CD4-positive, alpha-beta T cell treated with Interleukin-6 for 4 hours (primary cell): ENCODE measurements around the gene CEP97.
"Not testable (repeated sequence)": the region's sequence is repeated elsewhere in the genome, so short reads cannot be mapped to it uniquely, and the experiment has no call there.

Experiments
- DNase-seq: peaks from one replicate; pipeline ENCODE4 v3.0.0-alpha.2; 2020; ENCODE audit warnings: mixed read lengths

Gene CEP97

DNA sequence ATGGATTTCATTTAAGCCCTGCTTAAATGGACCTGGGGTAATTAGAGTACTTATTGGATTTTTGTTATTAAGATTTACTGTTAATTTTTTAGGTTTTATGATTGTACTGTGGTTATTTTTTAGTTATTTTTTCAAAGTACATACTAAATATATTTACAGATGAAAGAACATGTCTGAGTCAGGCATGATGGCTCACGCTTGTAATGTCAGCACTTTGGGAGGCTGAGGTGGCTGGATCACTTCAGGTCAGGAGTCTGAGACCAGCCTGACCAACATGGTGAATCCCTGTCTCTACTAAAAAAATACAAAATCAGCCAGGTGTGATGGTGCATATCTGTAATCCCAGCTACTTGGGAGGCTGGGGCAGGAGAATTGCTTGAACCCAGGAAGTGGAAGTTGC lies 21.7 kb upstream of the CEP97 start:
- no peak for DNase-seq

DNA sequence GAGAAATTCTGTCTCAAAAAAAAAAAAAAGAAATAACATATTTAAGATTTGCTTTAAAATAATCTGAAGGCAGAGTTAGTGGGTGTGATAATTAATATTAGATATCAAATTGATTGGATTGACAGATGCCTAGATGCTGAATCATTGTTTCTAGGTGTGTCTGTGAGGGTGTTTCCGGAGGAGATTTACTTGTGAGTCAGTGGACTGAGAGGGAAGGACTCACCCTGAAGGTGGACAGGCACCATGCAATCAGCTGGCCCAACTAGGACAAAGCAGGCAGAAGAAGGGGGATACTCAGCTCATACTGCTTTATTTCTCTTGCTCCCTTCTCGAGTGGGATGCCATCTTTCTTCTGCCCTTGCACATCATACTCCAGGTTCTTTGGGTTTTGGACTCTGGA lies 21.2 kb upstream of the CEP97 start:
- DNase-seq, result no peak

DNA sequence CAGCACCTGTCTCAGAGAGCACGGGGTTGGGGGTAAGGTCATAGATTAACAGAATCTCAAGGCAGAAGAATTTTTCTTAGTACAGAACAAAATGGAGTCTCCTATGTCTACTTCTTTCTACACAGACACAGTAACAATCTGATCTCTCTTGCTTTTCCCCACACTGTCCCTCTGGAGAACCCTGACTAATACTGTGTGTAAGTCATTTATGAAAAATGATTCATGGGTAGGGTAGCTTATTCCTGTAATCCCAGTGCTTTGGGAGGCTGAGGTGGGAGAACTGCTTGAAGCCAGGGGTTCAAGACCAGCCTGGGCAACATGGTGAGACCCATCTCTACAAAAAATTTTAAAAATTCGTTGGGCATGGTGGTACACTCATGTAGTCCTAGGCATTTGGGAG lies 19.8 kb upstream of the CEP97 start:
- DNase-seq, result not testable (repeated sequence)

DNA sequence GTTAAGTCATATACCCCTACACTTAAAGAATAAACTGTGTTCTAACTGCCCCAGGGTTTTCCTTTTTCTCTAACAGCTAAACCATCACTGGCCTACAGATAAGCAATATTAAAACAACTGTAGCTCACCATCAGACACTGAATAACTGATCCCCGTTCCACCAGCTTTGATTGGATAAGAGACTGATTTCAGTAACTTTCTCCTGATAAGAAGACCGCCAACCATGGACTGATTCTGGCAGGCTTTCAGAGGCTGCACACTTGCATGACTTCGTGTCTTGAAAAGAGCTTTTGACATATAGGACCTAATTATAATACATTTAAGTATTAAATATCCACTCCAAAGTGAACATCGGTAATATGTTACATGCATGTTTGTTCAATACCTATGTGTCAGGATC lies 15.3 kb upstream of the CEP97 start:
- DNase-seq, result no peak

DNA sequence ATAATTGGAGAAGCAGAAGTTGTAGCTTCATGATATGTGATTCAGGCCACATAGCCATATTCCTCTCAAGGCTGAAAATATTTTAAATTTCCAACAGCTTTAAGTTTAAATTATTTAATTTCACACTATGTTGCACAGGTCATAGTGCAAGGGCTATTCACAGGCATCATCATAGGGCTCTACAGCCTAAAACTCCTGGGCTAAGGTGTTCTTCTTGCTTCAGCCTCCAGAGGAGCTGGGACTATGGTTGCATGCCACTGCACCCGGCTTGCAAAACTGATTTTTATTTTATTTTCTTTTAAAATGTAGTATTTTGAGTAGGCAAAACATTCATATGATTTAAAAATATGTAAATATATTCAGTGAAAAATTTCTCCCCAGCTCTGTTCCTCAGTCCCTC lies 6.0 kb upstream of the CEP97 start:
- DNase-seq, result no peak

DNA sequence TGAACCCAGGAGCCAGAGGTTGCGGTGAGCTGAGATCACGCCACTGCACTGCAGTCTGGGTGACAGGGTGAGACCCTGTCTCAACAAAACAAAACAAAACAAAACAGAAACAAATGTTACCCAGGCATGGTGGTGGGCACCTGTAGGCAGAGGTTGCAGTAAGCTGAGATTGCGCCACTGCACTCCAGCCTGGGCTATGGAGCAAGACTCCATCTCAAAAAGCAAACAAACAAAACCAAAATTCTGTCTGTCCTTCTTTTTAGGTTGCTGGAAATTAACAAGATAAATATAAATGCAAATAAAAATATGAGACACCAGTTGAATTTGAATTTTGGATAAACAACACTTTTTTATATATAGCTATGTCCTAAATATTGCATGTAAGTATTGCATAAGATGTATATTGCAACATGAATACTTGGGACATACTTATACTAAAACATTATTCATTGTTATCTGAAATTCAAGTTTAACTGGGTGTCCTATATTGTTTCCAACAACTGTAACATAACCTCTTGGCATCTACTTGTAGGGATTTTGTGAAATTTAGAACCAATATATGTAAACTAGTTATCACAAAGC lies 4.7 kb upstream of the CEP97 start:
- DNase-seq, result no peak

DNA sequence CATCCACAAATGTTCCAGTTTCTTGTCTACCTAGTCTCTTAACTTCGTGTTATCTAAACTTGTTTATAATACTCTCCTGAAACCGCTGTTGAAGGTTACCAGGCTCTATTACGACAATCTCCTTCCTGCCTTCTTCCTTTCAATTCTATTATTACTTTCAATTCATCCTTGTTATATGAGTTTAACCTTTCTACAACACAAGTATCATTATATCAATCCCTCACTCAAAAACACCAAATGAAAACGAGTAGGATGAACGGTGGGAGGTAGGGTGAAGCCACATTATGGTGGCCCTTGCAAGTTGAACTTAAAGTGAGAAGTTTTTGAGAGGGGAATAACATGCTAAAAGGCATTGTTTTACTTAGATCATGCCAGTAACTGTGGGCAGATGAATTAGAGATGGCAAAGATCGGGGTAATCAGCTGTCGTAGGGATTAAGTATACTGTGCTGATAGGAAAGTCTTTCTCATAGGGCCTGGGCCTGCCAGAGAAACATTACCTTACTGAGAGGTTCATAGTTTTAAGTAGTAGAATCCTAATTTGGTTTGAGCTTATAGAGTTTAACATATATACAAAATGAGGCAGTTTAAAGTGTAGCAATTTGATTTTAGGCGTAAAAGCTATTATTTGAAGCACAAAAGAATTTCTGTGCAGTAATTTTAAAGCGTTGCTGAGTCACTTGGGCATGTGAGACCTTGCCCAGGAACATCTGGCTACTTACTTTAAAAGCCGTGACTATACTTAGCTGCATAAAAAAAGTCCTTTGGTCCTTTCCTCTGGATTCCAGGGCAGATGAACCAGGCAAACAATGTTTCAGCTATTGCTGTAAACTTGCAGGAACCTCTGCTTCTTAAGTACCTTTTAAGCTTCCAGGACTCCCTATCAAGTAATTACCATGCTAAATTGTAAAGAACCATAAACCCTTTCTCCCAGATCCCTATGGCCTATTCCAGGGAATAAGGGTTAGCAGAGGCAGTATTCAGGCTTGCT lies 3.3 kb upstream of the CEP97 start:
- no peak for DNase-seq

DNA sequence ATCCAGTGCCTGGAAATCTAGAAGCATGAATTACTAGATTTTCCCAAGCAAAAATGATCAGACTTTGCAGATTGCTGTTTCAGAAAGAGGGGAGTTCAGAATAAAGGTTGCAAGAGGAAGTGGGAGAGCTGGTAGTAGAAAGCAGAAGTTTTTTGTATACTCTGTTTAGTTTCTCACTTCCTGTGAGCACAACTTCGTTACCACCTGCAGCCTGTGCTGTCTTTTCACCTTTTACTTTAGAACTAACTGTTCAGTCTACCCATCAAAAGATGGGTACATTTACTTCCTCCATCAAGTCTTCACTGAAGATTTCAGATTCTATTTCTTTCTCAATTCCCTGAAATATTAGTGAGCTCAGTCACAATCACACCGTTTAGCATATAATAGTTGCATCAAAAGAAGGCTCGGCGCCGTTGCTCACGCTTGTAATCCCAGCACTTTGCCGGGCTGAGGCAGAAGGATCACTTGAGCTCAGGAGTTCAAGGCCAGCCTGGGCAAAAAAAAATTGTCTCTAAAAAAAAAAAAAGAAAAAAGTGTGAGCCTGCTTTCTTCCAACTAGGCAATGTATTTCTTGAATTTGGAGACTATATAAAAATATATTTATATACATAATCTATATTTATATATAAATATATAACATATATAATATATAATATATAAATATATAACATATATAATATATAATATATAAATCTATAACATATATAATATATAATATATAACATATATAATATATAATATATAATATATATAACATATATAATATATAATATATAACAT lies 1.8 kb upstream of the CEP97 start:
- peak; percentile 34 for DNase-seq

DNA sequence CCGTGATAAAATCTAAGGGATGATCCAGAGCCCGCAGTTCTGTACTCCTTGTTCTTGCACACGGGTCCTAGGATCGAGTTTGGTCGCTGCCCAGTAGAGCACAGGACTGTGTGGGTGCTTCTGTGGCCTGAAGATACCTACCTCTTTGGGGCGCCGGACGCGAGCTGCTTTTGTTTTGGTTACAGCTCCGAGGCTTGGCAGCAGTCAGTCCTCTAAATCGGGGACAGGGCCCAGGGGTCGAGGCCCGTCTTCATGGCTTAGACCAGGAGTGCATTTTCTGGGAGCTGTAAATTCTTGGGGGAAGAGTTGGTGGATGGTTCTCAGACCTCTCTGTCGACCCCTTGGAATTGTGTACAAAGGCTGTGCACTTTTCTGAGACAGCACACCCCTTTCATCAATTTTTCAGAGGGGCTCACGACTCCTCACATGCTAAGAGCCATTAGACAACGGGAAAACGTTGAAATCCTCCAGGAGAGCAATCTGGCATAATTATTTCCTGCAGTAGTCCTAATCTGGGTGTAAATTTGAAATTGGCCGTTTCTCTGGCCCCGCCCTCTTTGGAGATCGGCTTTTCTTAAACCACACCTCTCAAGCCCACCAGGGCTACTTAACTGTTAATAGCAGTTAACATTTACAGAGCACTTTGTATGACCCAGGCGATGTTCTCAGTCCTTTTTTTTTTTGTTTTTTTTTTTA lies 928 bp downstream of the CEP97 start:
- peak; percentile 39 for DNase-seq

DNA sequence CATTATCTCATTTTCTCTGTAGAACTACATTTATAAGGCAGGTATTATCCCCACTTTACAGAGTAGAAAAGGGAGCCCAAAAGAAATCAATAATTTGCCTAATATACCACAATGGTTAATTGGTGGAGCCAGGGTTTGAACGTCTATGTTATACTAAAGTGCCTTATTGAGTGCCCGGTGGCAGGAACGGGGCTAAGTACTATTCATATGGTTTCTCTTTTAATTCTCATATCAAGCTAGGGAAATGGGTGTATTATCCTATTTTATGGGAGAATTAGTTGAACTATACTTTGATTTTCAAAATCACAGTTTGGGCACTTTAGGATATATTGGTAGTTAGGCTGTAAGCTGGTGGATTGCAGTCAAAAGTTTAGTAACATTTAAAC lies 1.5 kb downstream of the CEP97 start:
- DNase-seq, result no peak

DNA sequence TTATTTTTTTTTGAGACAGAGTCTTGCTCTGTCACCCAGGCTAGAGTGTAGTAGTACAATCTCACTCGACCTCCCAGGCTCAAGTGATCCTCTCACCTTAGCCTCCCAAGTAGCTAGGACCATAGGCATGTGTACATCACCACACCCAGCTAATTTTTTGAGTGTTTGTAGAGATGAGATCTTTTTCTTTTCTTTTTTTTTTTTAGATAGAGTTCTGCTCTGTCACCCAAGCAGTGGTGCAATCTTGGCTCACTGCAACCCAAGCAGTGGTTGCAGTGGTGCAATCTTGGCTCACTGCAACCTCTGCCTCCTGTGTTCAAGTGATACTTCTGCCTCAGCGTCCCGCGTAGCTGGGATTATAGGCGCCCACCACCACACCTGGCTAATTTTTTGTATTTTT lies 5.2 kb downstream of the CEP97 start:
- DNase-seq, result no peak

DNA sequence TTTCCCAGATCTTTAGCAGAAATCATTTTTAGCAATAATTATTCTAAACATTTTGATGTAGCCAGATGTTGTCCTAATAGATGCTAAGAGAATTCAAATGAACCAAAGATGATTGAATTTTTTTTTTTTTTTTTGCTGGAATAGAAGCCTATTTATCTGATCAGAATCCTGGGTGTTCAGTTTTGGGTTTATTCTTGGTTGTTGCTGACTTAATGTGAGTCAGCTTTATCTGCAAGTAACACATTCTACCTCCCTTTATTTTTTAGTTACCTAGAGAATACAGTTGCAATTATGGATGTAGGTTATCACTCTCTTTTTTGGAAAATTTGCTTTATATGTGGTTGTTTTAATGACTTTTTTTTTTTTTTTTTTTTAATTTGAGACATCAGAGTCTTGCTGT lies 6.4 kb downstream of the CEP97 start:
- DNase-seq, result no peak

DNA sequence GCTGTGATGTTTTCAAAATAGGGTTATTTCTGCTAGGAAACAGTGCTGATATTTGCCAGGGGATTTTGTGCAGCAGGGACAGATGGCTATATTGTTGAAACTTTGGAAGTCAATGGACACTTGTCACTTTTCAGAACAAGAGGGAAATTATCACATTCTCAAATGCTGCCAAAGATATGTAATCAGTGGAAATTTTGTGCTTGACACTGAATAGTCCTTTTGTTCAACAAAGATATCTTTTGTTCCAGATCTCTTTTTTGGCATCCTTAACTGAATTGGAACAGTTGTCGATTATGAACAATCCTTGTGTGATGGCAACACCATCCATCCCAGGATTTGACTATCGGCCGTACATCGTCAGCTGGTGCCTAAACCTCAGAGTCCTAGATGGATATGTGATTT lies 7.8 kb downstream of the CEP97 start:
- no peak for DNase-seq

DNA sequence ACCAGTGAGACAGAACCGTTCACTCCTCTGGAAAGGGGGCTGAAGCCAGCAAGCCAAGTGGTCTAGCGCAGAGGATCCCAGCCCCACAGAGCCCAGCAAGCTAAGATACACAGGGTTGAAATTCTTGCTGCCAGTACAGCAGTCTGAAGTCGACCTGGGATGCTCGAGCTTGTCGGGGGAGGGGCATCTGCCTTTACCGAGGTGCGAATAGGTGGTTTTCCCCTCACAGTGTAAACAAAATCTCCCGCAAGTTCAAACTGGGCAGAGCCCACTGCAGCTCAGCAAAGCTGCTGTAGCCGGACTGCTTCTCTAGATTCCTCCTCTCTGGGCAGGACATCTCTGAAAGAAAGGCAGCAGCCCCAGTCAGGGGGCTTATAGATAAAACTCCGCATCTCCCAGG lies 11.4 kb downstream of the CEP97 start:
- no peak for DNase-seq

DNA sequence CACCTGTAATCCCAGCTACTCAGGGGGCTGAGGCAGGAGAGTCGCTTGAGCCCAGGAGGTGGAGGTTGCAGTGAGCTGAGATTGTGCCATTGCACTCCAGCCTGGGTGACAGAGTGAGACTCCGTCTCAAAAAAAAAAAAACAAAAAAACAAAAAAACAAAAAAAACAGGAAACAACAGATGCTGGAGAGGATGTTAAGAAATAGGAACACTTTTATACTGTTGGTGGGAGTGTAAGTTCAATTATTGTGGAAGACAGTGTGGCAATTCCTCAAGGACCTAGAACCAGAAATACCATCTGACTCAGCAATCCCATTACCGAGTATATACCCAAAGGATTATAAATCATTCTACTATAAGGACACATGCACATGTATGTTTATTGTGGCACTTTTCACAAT lies 17.5 kb downstream of the CEP97 start:
- not testable (repeated sequence) for DNase-seq

DNA sequence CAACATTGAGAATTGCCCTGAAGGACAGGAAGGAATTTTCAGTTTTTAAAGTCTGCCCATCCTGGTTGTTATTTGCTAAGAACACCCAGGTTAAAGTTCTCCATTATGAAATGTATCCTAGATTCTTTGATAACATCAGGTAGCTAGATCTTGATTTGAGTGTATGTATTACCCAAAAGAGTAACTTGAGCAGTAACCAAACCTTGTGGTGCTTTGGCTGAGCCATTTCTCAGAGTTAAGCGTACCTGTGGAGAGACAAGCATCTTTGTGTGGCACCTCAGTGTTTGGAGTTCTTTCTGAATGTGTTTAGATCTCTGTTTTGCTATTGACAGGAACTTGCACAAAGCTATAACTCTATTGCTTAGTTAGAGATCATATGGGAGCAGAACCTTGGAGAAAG lies 20.4 kb downstream of the CEP97 start:
- no peak for DNase-seq

DNA sequence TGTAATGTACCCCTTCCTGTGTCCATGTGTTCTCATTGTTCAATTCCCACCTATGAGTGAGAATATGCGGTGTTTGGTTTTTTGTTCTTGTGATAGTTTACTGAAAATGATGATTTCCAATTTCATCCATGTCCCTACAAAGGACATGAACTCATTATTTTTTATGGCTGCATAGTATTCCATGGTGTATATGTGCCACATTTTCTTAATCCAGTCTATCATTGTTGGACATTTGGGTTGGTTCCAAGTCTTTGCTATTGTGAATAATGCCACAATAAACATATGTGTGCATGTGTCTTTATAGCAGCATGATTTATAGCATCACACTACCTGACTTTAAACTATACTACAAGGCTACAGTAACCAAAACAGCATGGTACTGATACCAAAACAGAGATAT lies 21.5 kb downstream of the CEP97 start:
- DNase-seq, result not testable (repeated sequence)

DNA sequence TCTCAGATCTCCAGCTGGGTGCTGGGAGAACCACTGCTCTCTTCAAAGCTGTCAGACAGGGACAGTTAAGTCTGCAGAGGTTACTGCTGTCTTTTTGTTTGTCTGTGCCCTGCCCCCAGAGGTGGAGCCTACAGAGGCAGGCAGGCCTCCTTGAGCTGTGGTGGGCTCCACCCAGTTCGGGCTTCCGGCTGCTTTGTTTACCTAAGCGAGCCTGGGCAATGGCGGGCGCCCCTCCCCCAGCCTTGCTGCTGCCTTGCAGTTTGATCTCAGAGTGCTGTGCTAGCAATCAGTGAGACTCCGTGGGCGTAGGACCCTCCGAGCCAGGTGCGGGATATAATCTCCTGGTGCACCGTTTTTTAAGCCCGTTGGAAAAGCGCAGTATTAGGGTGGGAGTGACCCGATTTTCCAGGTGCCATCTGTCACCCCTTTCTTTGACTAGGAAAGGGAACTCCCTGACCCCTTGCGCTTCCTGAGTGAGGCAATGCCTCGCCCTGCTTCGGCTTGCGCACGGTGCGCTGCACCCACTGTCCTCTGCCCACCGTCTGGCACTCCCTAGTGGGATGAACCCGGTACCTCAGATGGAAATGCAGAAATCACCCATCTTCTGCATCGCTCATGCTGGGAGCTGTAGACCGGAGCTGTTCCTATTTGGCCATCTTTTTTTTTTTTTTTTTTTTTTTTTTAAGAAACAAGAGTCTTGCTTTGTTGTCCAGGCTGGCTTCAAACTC lies 29.1 kb downstream of the CEP97 start:
- not testable (repeated sequence) for DNase-seq

DNA sequence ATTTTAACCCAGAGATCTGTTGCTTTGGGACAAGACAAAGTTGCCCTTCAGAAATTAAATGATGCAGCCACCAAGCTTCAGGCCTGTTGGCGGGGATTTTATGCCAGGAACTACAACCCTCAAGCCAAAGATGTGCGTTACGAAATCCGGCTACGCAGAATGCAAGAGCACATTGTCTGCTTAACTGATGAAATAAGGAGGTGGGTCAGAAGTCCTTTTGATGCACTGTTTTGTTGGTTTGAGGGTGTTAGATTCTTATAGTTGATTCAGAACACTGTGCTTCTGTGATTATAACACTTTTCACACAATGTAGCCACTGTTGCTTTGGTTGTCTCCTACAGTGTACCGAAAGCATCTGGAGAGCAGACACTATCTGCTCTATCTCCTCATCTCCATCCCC lies 33.8 kb downstream of the CEP97 start:
- DNase-seq, result no peak

DNA sequence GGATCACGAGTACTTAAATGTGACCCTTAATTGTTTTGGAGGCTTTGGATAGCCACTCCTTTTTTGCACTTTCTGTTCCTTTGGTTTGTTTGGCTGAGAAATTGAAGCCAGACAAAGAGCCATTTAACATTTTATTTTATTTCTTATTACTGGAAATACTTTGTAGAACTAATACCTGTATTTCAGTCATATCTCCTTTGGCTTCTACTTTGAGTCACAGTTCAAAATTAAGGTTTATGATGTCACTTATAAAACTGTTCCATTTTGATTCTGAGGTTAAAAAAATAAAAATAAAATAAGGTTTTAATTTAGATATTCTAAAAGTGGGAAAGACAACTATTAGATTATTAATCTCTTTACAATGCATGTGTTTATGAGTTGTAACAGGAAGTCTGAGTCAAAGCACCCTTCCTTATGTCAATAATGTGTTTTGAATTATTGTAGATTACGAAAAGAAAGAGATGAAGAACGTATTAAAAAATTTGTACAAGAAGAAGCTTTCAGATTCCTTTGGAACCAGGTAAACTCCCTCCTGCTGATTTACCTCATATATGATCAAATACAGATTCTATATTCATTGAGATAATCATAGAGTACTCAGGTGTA lies 37.7 kb downstream of the CEP97 start:
- DNase-seq, result no peak

DNA sequence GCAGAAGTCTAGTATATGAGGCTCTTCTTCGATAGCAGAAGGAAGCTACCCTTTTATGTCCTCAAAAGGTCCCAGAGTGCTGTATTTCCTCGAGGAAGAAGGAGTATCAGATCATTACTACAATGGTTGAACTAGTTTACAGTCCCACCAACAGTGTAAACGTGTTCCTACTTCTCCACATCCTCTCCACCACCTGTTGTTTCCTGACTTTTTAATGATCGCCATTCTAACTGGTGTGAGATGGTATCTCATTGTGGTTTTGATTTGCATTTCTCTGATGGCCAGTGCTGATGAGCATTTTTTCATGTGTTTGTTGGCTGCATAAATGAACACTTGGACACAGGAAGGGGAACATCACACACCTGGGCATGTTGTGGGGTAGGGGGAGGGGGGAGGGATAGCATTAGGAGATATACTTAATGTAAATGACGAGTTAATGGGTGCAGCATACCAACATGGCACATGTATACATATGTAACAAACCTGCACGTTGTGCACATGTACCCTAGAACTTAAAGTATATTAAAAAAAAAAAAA lies 53.4 kb downstream of the CEP97 start:
- not testable (repeated sequence) for DNase-seq
